IPS-18c (cell line): Measurements from ENCODE around the gene OSBP2.
"Not testable (repeated sequence)": the region's sequence is repeated elsewhere in the genome, so short reads cannot be mapped to it uniquely, and the experiment has no call there.

Experiments
- H3K4me3 ChIP-seq: 2 replicates; pipeline ENCODE4 v1.7.0; 2013; ENCODE audit warnings: low read depth, mild to moderate bottlenecking, low read length, moderate library complexity; ENCODE audit not compliant: insufficient read depth
- H3K9me3 ChIP-seq: one replicate; pipeline ENCODE4 v1.6.1; 2013; ENCODE audit warnings: mild to moderate bottlenecking, low read length, moderate library complexity; ENCODE audit not compliant: control insufficient read depth, insufficient read depth

The OSBP2 gene

DNA sequence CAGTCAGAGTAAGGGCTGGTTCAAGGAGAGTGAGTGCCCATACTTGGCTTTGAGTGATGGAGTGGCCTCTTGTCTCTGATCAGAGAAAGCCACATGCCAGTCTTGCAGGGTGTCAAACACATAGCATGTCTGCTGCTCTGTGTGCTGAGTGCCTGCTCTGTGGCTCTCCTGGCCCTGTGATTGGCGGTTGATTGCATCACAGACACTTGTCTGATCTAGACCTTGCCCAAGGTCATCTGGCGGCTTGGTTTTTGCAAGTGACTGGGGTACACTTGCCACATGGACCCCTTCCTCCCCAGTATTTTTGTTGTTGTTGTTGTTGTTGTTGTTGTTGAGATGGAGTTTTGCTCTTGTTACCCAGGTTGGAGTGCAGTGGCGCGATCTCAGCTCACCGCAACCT, 10.3 kb downstream of the OSBP2 start:
- no peaks in the 10 kb centered on the region for H3K9me3 ChIP-seq
- no peak overlapping the region for H3K4me3 ChIP-seq

DNA sequence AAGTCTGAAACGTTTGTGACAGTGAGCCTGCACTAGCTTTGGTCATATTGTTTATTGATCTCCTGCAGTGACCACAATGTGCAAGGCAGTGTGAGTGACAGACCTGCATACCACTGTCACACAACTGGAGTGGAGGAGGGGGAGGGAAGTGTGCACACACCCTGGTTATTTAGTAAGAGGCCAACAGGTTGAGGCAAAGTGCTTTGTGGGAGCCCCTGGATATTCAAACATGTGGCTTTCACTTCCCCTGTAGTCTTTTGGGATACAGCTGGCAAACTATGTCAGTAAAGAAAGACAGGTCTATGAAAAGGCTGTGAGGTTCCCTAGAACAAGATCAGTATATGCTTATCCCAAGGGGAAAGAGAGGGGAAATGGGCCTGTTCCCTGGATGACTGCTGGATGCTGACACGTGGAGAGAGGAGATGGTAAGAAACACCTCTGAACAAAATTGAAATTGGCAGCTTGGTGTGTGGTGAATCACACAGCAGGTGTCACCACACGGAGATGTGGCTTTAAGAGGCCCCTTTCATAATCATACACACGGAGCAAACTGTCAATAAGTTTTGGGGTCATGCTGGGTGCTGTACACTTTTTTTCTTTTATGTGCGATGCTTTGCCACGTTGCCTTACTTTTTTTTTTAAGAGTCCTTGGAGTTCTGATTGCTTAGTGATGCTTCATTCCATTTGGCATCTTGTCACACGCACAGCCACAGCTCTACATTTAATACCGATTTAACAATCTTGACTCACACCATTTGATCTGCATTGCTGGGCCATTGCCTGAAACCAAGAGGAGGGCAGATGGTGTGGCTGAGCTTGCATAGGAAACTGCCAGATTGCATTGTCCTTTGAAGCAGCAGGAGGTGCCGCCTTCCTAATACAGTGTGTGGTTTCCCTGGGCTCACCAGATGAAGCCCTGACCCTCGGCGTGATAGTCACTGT, 11.3 kb downstream of the OSBP2 start:
- Histone ChIP-seq H3K4me3 (no peak overlapping the region), H3K9me3 (no peaks in the 10 kb centered on the region)

DNA sequence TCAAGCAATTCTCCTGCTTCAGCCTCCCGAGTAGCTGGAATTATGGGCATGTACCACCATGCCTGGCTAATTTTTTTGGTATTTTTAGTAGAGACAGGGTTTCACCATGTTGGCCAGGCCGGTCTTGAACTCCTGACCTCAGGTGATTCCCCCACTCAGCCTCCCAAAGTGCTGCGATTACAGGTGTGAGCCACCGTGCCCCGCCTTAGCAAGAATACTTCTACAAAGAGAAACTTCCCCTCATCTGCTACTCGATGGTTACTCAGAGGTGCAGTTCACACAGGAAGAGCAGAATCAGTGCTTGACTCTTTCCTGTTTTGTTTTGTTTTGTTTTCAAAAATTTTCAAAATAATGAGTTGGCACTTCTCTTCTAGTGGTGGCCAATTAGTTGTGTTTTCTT, 15.3 kb downstream of the OSBP2 start:
- H3K4me3 ChIP-seq, H3K9me3 ChIP-seq: not testable (repeated sequence)

DNA sequence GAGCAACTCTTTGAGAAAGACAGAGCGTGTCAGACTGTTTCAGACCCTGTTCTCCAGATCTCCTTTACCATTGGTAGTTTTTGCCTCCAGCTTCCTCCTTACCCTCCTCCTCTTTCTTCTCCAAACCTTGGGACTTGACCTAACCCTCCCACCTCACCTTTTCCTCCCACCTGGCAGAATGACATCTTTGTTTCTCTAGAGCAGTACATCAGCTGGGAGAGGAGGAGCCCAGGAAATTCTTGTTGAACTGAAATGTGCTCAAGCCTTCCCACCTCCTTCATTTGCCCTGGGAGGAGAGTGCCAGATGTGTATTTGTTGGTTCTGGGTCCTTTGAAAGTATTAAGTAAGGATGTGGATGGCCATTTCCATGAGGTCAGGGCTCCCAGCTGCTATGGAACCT, 17.4 kb downstream of the OSBP2 start:
- H3K4me3 ChIP-seq, result no peak overlapping the region
- H3K9me3 ChIP-seq, result no peaks in the 10 kb centered on the region

DNA sequence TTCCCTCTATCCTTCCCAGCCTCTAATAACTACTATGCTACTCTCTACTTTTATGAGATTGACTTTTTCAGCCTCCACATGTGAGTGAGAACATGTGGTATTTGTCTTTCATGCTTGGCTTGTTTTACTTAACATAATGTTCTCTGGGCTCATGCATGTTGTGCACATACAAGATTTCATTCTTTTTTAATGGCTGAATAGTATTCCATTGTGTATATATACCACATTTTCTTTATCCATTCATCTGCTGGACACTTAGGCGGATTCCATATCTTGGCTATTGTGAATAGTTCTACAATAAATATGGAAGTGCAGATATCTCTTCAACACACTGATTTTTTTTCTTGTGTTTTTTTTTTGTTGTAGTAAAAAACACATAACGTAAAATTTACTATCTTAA, 19.4 kb downstream of the OSBP2 start:
- Histone ChIP-seq H3K9me3 (no peaks in the 10 kb centered on the region), H3K4me3 (no peak overlapping the region)

DNA sequence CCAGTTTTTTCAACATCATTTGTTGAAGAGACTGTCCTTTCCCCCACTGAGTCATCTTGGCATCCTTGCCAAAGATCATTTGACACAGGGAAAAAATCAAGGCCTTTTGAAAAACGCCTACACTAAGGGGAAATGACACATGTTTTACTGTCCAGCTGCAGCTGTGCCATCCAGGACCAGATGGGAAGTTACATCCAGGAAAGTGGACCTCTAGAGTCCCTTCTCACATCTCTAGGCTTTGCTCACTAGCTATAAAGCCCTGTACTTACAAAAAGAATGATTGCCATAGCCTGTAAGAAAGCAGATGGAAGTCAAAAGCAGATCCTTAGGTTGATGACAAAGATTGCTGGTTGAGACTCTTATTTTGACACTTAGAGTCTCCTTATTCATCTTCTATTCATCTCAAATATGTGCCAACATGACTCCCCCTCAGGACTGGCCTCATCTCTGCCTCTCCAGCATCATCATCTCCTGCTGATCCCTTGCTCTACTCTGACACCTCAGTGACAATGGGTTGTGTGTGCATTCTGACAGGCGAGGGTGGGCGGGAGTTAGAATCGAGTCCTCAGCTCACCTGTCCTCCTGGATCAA, 22.8 kb downstream of the OSBP2 start:
- Histone ChIP-seq H3K4me3 (no peak overlapping the region), H3K9me3 (no peaks in the 10 kb centered on the region)

DNA sequence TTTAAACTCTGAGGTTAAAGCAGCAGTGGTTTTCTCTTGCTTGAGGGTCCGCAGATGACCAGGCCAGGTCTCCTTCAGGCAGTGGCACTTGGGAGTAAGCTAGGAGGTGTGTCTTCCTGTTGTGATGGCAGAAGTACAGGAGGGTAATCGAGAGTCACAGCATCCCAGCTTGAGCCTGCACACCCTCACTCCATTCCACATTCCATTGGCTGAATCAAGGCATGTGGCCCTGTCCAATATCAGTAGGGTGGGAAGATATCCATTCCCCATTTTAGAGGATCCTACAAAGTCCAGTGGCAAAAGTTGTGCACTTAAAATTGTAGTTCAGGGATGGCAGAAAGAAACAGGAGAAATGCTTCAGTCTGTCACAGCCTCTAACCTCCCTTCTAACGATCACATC, 23.3 kb downstream of the OSBP2 start:
- no peak overlapping the region for H3K4me3 ChIP-seq

DNA sequence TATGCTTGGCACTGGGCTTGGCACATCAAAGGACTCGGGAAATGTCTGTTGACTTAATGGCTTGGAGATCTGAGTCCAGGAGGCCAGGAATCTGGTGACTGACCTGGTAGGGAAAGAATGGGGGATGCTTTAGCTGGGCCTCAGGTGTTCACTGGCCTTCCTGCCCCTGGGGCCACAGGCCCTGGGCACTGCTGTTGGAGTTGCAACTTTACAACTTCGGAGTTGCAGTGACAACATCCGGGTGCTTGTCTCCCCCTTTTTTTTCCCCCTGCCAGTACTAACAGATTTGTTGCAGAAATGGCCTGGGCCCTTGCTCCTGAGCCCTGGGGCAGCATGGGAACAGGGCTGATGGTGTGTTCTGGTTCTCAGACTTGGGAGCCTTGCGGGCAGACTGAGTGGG, 23.8 kb downstream of the OSBP2 start:
- Histone ChIP-seq H3K4me3 (no peak overlapping the region), H3K9me3 (no peaks in the 10 kb centered on the region)

More for the DNA sequence above, 23.3 kb downstream of the OSBP2 start:
- H3K9me3 ChIP-seq, result no peaks in the 10 kb centered on the region

DNA sequence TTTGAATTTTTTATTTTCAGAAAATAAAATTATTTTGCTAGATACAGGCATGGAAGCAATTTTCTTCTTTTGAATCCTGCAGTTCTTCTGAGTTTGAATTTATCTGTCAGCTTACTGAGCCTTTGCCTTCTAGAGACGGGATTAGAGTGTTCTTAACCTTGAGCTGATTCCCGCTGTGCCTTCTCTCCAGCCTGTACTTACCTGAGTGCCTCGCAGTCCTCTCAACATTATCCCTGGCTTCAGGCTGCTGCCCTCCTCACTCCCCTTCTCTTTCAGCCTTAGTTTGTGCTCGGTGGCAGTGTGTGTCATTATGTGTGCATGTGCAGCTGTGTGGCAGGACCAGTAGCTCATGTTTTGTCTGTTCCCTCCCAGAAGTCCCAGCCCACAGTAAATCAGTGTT, 24.3 kb downstream of the OSBP2 start:
- no peaks in the 10 kb centered on the region for H3K9me3 ChIP-seq

DNA sequence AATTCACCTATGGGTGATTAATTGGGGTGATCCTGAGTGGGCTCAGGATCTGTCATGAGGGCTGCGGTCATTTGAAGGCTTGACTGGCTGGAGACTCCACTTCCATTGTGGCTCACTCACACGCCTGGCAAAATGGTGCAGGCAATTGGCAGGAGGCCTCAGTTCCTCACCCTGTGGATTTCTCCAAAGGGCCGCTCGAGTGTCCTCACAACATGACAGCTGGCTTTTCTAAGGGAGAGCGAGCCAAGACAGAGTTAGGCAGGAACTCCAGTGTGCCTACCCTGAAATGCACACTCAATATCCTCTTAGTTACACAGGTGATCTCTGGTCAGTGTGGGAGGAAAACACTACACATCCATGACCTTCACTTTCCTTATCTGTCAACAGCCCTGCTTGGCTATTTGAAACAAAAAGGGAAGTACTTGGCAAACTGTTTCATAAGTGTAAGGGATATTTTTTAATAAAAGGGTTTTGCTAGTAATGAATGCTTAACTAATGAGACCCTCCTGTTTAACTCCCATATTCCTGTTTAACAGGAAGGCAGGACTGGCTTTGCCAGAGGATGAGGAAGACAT, 25.7 kb downstream of the OSBP2 start:
- Histone ChIP-seq H3K9me3 (no peaks in the 10 kb centered on the region), H3K4me3 (no peak overlapping the region)

More for the DNA sequence above, 24.3 kb downstream of the OSBP2 start:
- no peak overlapping the region for H3K4me3 ChIP-seq

DNA sequence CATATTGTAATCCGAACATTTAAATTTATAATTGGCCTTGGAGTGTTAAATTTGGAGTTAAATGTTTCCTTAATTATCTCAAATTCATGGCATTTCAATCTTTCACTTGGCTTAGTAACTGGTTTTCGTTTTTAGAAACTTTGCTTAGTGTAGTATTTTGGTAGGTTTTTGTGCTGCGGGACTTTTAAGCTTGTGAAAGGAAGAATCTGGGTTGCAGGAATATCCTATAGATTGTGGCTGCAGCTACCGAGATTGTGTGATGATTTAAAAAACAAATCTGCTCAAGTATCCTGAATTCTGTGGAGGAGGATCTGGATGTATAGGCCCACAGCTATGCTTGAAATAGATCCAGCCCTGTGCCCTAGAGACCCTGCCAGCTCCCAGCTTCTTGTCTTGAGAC, 27.1 kb downstream of the OSBP2 start:
- H3K9me3 ChIP-seq, result peaks cover 2% of the 10 kb centered on the region
- H3K4me3 ChIP-seq, result no peak overlapping the region

DNA sequence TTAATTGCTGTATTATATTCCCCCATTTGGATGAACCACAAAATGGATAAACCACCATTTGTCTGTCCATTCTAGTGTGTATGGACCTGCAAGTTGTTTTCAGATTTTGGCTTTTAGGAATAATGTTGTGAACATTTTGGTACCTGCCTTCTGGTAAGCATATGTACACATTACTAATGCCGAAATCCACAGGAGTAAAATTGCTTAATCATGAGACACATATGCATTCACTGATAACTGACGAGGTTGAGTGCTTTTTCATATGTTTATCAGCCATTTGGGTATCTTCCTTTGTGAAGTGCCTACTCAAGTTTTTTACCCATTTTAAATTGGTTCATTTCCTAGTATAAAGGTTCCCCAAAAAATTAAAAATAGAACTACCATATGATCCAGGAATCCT, 34.2 kb downstream of the OSBP2 start:
- peaks cover 2% of the 10 kb centered on the region for H3K9me3 ChIP-seq
- H3K4me3 ChIP-seq, result no peak overlapping the region

DNA sequence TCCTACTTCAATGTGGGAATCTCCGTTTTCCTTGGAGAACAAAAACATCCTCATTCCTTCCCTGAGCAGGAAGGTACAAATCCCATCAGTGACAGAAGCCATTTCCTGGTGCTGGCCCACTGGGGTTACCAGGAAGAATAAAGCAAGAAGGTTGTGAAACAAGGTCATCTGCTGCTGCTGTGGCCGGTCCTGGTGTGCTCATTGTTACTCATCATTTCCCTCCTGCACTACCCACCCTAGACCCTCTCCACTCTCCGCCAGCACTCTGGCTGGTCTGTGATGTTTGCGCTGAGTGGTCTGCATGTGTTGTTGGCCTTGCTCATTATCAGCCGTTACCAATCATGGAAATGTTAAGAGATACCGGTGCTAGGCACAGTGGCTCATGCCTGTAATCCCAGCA, 37.0 kb downstream of the OSBP2 start:
- H3K9me3 ChIP-seq, result no peaks in the 10 kb centered on the region
- no peak overlapping the region for H3K4me3 ChIP-seq

DNA sequence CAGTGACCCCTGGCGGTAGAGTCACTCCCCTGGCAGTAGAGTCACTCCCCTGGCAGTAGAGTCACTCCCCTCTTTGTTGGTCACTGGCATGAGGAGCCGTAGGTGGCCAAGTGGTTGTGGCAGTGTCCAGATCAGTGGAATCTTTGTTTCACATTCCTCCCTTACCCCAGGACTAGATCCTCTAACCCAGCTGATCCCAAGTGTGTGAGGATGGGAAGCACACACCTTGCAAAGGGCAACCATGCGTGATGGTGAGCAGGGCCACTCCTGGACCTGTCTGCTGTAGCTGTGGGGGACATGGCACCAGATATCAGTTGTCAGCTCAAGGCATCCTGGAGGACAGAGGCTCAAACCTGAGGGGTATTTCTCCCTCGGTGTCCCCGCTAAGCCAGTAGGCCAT, 37.8 kb downstream of the OSBP2 start:
- H3K9me3 ChIP-seq, result no peaks in the 10 kb centered on the region
- no peak overlapping the region for H3K4me3 ChIP-seq

DNA sequence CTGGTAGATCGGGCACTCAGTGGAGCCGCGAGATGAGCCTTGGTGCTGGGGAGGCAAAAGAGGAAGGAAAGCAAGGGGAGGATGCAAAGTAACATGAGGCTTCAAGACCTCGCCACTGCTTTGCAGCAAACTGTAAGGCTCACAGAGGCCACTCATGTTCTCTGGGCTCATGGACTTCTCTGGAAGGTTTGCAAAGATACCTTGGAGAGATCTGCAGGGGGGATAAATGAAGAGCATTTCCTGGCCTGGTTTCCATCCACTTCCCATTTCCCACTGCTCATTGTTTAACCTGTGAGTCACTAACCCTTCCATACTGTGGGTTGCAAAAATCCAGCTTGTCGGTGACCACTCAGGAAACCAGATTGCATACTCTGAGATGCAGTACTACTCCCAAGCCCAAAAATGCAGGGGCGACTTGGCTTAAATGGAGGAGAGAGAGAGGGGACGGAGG, 38.5 kb downstream of the OSBP2 start:
- H3K9me3 ChIP-seq, result no peaks in the 10 kb centered on the region
- H3K4me3 ChIP-seq, result no peak overlapping the region

DNA sequence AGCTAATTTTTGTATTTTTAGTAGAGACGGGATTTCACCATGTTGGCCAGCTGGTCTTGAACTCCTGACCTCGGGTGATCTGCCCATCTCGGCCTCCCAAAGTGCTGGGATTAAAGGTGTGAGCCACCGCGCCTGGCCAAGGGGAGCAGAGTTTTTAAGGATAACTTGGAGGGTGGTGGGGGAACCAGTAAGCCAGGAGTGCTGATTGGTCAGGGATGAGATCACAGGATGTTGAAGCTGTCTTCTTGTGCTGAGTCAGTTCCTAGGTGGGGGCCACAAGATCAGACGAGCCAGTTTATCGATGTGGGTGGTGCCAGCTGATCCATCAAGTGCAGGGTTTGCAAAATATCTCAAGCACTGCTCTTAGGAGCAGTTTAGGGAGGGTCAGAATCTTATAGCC, 45.3 kb downstream of the OSBP2 start:
- not testable (repeated sequence) for H3K9me3 ChIP-seq, H3K4me3 ChIP-seq

DNA sequence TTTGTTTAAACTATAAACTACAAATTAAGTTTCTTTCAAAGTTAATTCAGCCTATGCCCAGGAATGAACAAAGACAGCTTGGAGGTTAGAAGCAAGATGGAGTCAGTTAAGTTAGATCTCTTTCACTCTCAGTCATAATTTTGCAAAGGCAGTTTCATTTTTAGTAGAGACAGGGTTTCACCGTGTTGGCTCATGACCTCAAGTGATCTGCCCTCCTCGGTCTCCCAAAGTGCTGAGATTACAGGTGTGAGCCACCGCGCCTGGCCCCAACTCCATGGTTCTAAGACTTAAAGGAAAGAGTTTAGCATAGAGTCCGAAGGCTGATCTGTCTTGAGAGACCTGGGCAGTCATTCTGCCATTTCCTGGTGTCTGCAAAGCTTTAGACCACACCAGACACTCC, 45.8 kb downstream of the OSBP2 start:
- not testable (repeated sequence) for H3K4me3 ChIP-seq, H3K9me3 ChIP-seq
